ENCODE data around the gene GIGYF1. TPM values are rescaled to one million over a fixed set of nuclear protein-coding genes. Genes with fewer than 3 reads are reported as not detected.
"Not testable (repeated sequence)": the region's sequence is repeated elsewhere in the genome, so short reads cannot be mapped to it uniquely, and the experiment has no call there.

Gene GIGYF1
- total and polyA plus RNA-seq, 4 donors: 6.6 to 51.6 (median 42.1) TPM

GRCh38 chr7:100705320-100705752 lies 11.3 kb upstream of the GIGYF1 start:
- Histone ChIP-seq H3K9me3 (ENCODE audit: control insufficient read depth, low read length) (no peaks in the 10 kb centered on the region), H3K4me1 (ENCODE audit: control insufficient read depth in 1 of 2, insufficient read depth in 2 of 2, low read length in 2 of 2) (no peaks in the 10 kb centered on the region), H3K4me3 (ENCODE audit: low read length in 2 of 2) (peak overlapping the region; percentile 5 to 59), H3K27me3 (ENCODE audit: control insufficient read depth in 1 of 2, insufficient read depth in 2 of 2, low read length in 1 of 2) (no peaks in the 10 kb centered on the region), H3K27ac (ENCODE audit: low read depth in 1 of 2, low read length in 2 of 2) (peak overlapping the region in 1 of 2 donors; percentile 75), H3K36me3 (ENCODE audit: control insufficient read depth in 1 of 2, insufficient read depth in 2 of 2, low read length in 1 of 2) (no peaks in the 10 kb centered on the region)
- ATAC-seq (ENCODE audit: low FRiP score) (peak; percentile 91), DNase-seq (peak; percentile 84 to 94)
- 0% methylated on average over 25 of the region's 25 CpGs for WGBS, 2 donors
- intact Hi-C loops (cut with DNase I): loop anchor here (1.0 to 2.0 kb wide), 2 partner anchors 147 kb away; partner anchors contain the start of gene SLC12A9 (in 2 of the 2)

GRCh38 chr7:100701089-100701488 lies 7.0 kb upstream of the GIGYF1 start:
- H3K9me3 ChIP-seq (ENCODE audit: control insufficient read depth, low read length); H3K4me3 ChIP-seq (ENCODE audit: low read length in 2 of 2); ATAC-seq (ENCODE audit: low FRiP score); H3K27me3 ChIP-seq (ENCODE audit: control insufficient read depth in 1 of 2, insufficient read depth in 2 of 2, low read length in 1 of 2); DNase-seq; H3K4me1 ChIP-seq (ENCODE audit: control insufficient read depth in 1 of 2, insufficient read depth in 2 of 2, low read length in 2 of 2); H3K27ac ChIP-seq (ENCODE audit: low read depth in 1 of 2, low read length in 2 of 2); H3K36me3 ChIP-seq (ENCODE audit: control insufficient read depth in 1 of 2, insufficient read depth in 2 of 2, low read length in 1 of 2); intact Hi-C loops (cut with DNase I): not testable (repeated sequence)
- 61 to 63% methylated on average over 3 of the region's 3 CpGs for WGBS, 2 donors

- Histone ChIP-seq H3K4me1 (ENCODE audit: control insufficient read depth in 1 of 2, insufficient read depth in 2 of 2, low read length in 2 of 2) (no peaks in the 10 kb centered on the region), H3K4me3 (ENCODE audit: low read length in 2 of 2) (no peak overlapping the region), H3K27me3 (ENCODE audit: control insufficient read depth in 1 of 2, insufficient read depth in 2 of 2, low read length in 1 of 2) (no peaks in the 10 kb centered on the region), H3K27ac (ENCODE audit: low read depth in 1 of 2, low read length in 2 of 2) (no peak overlapping the region), H3K9me3 (ENCODE audit: control insufficient read depth, low read length) (no peaks in the 10 kb centered on the region), H3K36me3 (ENCODE audit: control insufficient read depth in 1 of 2, insufficient read depth in 2 of 2, low read length in 1 of 2) (no peaks in the 10 kb centered on the region)
- 68 to 69% methylated on average over 6 of the region's 6 CpGs for WGBS, 2 donors
- intact Hi-C loops (cut with DNase I): no loop called here
- no peak for DNase-seq
- ATAC-seq (ENCODE audit: low FRiP score): no peak
Observed at GRCh38 chr7:100699018-100699417, 5.0 kb upstream of the GIGYF1 start.

GRCh38 chr7:100696123-100696521 lies 2.1 kb upstream of the GIGYF1 start:
- intact Hi-C loops (cut with DNase I): no loop called here
- Histone ChIP-seq H3K9me3 (ENCODE audit: control insufficient read depth, low read length) (no peaks in the 10 kb centered on the region), H3K4me3 (ENCODE audit: low read length in 2 of 2) (no peak overlapping the region), H3K4me1 (ENCODE audit: control insufficient read depth in 1 of 2, insufficient read depth in 2 of 2, low read length in 2 of 2) (no peaks in the 10 kb centered on the region), H3K27me3 (ENCODE audit: control insufficient read depth in 1 of 2, insufficient read depth in 2 of 2, low read length in 1 of 2) (no peaks in the 10 kb centered on the region), H3K27ac (ENCODE audit: low read depth in 1 of 2, low read length in 2 of 2) (no peak overlapping the region), H3K36me3 (ENCODE audit: control insufficient read depth in 1 of 2, insufficient read depth in 2 of 2, low read length in 1 of 2) (no peaks in the 10 kb centered on the region)
- 77 to 79% methylated on average over 6 of the region's 6 CpGs for WGBS, 2 donors
- DNase-seq: peak in 1 of 2 donors; percentile 23
- no peak for ATAC-seq (ENCODE audit: low FRiP score)

- H3K9me3 ChIP-seq (ENCODE audit: control insufficient read depth, low read length): no peaks in the 10 kb centered on the region
- H3K4me3 ChIP-seq (ENCODE audit: low read length in 2 of 2): peak overlapping the region; percentile 56 to 97
- H3K4me1 ChIP-seq (ENCODE audit: control insufficient read depth in 1 of 2, insufficient read depth in 2 of 2, low read length in 2 of 2): no peaks in the 10 kb centered on the region
- WGBS, 2 donors: 0 to 1% methylated on average over 49 to 81 of the region's 81 CpGs
- no peaks in the 10 kb centered on the region for H3K36me3 ChIP-seq (ENCODE audit: control insufficient read depth in 1 of 2, insufficient read depth in 2 of 2, low read length in 1 of 2)
- H3K27me3 ChIP-seq (ENCODE audit: control insufficient read depth in 1 of 2, insufficient read depth in 2 of 2, low read length in 1 of 2): no peaks in the 10 kb centered on the region
- intact Hi-C loops (cut with DNase I): loop anchor here (5.0 kb wide), 2 partner anchors 81 to 226 kb away; partner anchors contain the start of gene MOSPD3 (in 1 of the 2)
- ATAC-seq (ENCODE audit: low FRiP score) (no peak), DNase-seq (peak in 1 of 2 donors; percentile 48)
- peak overlapping the region in 1 of 2 donors; percentile 36 for H3K27ac ChIP-seq (ENCODE audit: low read depth in 1 of 2, low read length in 2 of 2)
Observed at GRCh38 chr7:100693312-100694097, 545 bp downstream of the GIGYF1 start.

GRCh38 chr7:100692578-100692961 lies 1.5 kb downstream of the GIGYF1 start:
- ATAC-seq (ENCODE audit: low FRiP score) (no peak), DNase-seq (no peak)
- H3K36me3 ChIP-seq (ENCODE audit: control insufficient read depth in 1 of 2, insufficient read depth in 2 of 2, low read length in 1 of 2): no peaks in the 10 kb centered on the region
- no peaks in the 10 kb centered on the region for H3K27me3 ChIP-seq (ENCODE audit: control insufficient read depth in 1 of 2, insufficient read depth in 2 of 2, low read length in 1 of 2)
- no peak overlapping the region for H3K27ac ChIP-seq (ENCODE audit: low read depth in 1 of 2, low read length in 2 of 2)
- H3K4me3 ChIP-seq (ENCODE audit: low read length in 2 of 2): peak overlapping the region; percentile 56 to 97
- 63 to 68% methylated on average over 6 of the region's 6 CpGs for WGBS, 2 donors
- H3K4me1 ChIP-seq (ENCODE audit: control insufficient read depth in 1 of 2, insufficient read depth in 2 of 2, low read length in 2 of 2): no peaks in the 10 kb centered on the region
- intact Hi-C loops (cut with DNase I): loop anchor here (5.0 kb wide), 2 partner anchors 80 to 225 kb away; partner anchors contain the start of gene MOSPD3 (in 1 of the 2)
- H3K9me3 ChIP-seq (ENCODE audit: control insufficient read depth, low read length): no peaks in the 10 kb centered on the region

GRCh38 chr7:100691676-100692577 lies 2.1 kb downstream of the GIGYF1 start:
- peak; percentile 87 for ATAC-seq (ENCODE audit: low FRiP score)
- WGBS, 2 donors: 33 to 38% methylated on average over 28 of the region's 28 CpGs
- intact Hi-C loops (cut with DNase I): loop anchor here (2.0 to 5.0 kb wide), 4 partner anchors 80 to 225 kb away; partner anchors contain the start of gene MOSPD3 (in 1 of the 2)
- H3K4me1 ChIP-seq (ENCODE audit: control insufficient read depth in 1 of 2, insufficient read depth in 2 of 2, low read length in 2 of 2): no peaks in the 10 kb centered on the region
- no peaks in the 10 kb centered on the region for H3K9me3 ChIP-seq (ENCODE audit: control insufficient read depth, low read length)
- H3K4me3 ChIP-seq (ENCODE audit: low read length in 2 of 2): no peak overlapping the region
- H3K36me3 ChIP-seq (ENCODE audit: control insufficient read depth in 1 of 2, insufficient read depth in 2 of 2, low read length in 1 of 2): peaks cover 0 to 2% of the 10 kb centered on the region in 2 donors
- no peaks in the 10 kb centered on the region for H3K27me3 ChIP-seq (ENCODE audit: control insufficient read depth in 1 of 2, insufficient read depth in 2 of 2, low read length in 1 of 2)
- H3K27ac ChIP-seq (ENCODE audit: low read depth in 1 of 2, low read length in 2 of 2): no peak overlapping the region
- DNase-seq: peak; percentile 83 to 94
